GM18502 (cell line): ENCODE results near the gene PHLDB3.
"Not testable (repeated sequence)": the region's sequence is repeated elsewhere in the genome, so short reads cannot be mapped to it uniquely, and the experiment has no call there.

Source experiments
- ATAC-seq: cut with Tn5 transposase; IDR thresholded peaks from one replicate; pipeline ENCODE4 v1.9.1; 2021; ENCODE audit warnings: mild to moderate bottlenecking; ENCODE audit not compliant: unreplicated experiment, poor library complexity

PHLDB3 gene

GRCh38 chr19:43447655-43448054 lies 56.9 kb downstream of the PHLDB3 start:
- no peak for ATAC-seq

- no peak for ATAC-seq
Observed at GRCh38 chr19:43446746-43447489, 57.6 kb downstream of the PHLDB3 start.

GRCh38 chr19:43445426-43445825 lies 59.1 kb downstream of the PHLDB3 start:
- ATAC-seq: no peak

GRCh38 chr19:43444531-43445287 lies 59.8 kb downstream of the PHLDB3 start:
- ATAC-seq: no peak

- not testable (repeated sequence) for ATAC-seq
Observed at GRCh38 chr19:43444091-43444490, 60.5 kb downstream of the PHLDB3 start.

- no peak for ATAC-seq
Observed at GRCh38 chr19:43441716-43442115, 62.8 kb downstream of the PHLDB3 start.

GRCh38 chr19:43439709-43440063 lies 64.9 kb downstream of the PHLDB3 start:
- no peak for ATAC-seq

GRCh38 chr19:43439032-43439708 lies 65.4 kb downstream of the PHLDB3 start:
- no peak for ATAC-seq

- ATAC-seq: no peak
Observed at GRCh38 chr19:43438291-43439031, 66.1 kb downstream of the PHLDB3 start.

GRCh38 chr19:43437712-43438111 lies 66.8 kb downstream of the PHLDB3 start:
- no peak for ATAC-seq

GRCh38 chr19:43437284-43437683 lies 67.3 kb downstream of the PHLDB3 start:
- not testable (repeated sequence) for ATAC-seq

GRCh38 chr19:43435775-43436174 lies 68.8 kb downstream of the PHLDB3 start:
- no peak for ATAC-seq

GRCh38 chr19:43433689-43434088 lies 70.9 kb downstream of the PHLDB3 start:
- ATAC-seq: no peak

- no peak for ATAC-seq
Observed at GRCh38 chr19:43433358-43433673, 71.2 kb downstream of the PHLDB3 start.

- no peak for ATAC-seq
Observed at GRCh38 chr19:43430976-43431375, 73.6 kb downstream of the PHLDB3 start.

GRCh38 chr19:43430142-43430710 lies 74.3 kb downstream of the PHLDB3 start:
- ATAC-seq: no peak

GRCh38 chr19:43429395-43429794 lies 75.2 kb downstream of the PHLDB3 start:
- no peak for ATAC-seq

GRCh38 chr19:43425567-43426392 lies 78.8 kb downstream of the PHLDB3 start:
- no peak for ATAC-seq
